ENCODE results near the gene GLI2.

The GLI2 gene

GRCh38 chr2:120738786-120739437 is 3.2 kb downstream of the GLI2 start:
- DNase-seq: no peak

- no peak for DNase-seq
These were observed 3.9 kb downstream of the GLI2 start for GRCh38 chr2:120739438-120740090.

GRCh38 chr2:120740375-120740764 is 4.7 kb downstream of the GLI2 start:
- no peak for DNase-seq

- DNase-seq: no peak
These were observed 5.3 kb downstream of the GLI2 start for GRCh38 chr2:120740765-120741524.

GRCh38 chr2:120741571-120742561 is 6.2 kb downstream of the GLI2 start:
- no peak for DNase-seq

GRCh38 chr2:120743657-120744056 is 8.0 kb downstream of the GLI2 start:
- DNase-seq: no peak

- no peak for DNase-seq
These were observed 9.1 kb downstream of the GLI2 start for GRCh38 chr2:120744817-120745216.

GRCh38 chr2:120745420-120746111 is 9.9 kb downstream of the GLI2 start:
- no peak for DNase-seq

GRCh38 chr2:120746144-120746543 is 10.5 kb downstream of the GLI2 start:
- DNase-seq: no peak

GRCh38 chr2:120747281-120747680 is 11.6 kb downstream of the GLI2 start:
- no peak for DNase-seq

GRCh38 chr2:120747706-120748105 is 12.0 kb downstream of the GLI2 start:
- no peak for DNase-seq

- no peak for DNase-seq
These were observed 12.6 kb downstream of the GLI2 start for GRCh38 chr2:120748310-120748709.

GRCh38 chr2:120748741-120749140 is 13.1 kb downstream of the GLI2 start:
- DNase-seq: no peak

GRCh38 chr2:120749506-120750431 is 14.1 kb downstream of the GLI2 start:
- no peak for DNase-seq

- DNase-seq: no peak
These were observed 15.0 kb downstream of the GLI2 start for GRCh38 chr2:120750488-120751210.

GRCh38 chr2:120751553-120751952 is 15.9 kb downstream of the GLI2 start:
- no peak for DNase-seq

GRCh38 chr2:120754067-120754960 is 18.6 kb downstream of the GLI2 start:
- no peak for DNase-seq

GRCh38 chr2:120758181-120759144 is 22.8 kb downstream of the GLI2 start:
- no peak for DNase-seq

Measured in NCI-H187 treated with DMSO at 0.1 percent for 48 hours (cell line).